ENCODE data around the gene ZFAND6.

ZFAND6 gene

DNA sequence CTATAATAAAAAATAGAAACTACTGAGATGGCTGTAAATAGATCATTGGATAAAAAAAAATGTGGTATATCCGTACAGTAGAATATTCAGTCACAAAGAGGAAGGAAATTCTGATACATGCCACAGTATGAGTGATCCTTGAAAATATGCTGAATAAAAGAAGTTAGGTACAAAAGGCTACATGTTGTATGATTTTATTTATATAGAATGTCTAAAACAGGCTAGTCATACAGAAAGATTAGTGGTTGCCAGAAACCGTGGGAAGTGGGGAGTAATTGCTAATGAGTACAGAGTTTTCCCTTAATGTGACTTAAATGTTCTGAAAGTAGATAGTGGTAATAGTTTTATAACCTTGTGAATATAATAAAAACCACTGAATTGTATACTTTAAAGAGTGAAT lies 68.4 kb downstream of the ZFAND6 start:
- TF ChIP-seq, protein P1, sequence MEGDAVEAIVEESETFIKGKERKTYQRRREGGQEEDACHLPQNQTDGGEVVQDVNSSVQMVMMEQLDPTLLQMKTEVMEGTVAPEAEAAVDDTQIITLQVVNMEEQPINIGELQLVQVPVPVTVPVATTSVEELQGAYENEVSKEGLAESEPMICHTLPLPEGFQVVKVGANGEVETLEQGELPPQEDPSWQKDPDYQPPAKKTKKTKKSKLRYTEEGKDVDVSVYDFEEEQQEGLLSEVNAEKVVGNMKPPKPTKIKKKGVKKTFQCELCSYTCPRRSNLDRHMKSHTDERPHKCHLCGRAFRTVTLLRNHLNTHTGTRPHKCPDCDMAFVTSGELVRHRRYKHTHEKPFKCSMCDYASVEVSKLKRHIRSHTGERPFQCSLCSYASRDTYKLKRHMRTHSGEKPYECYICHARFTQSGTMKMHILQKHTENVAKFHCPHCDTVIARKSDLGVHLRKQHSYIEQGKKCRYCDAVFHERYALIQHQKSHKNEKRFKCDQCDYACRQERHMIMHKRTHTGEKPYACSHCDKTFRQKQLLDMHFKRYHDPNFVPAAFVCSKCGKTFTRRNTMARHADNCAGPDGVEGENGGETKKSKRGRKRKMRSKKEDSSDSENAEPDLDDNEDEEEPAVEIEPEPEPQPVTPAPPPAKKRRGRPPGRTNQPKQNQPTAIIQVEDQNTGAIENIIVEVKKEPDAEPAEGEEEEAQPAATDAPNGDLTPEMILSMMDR (IDR thresholded peaks at IDR 0.05; ENCODE audit: poor library complexity, severe bottlenecking) = no peak
- DNase-seq (ENCODE audit: low spot score) = no peak
- no peaks in the 10 kb centered on the region for H3K27me3 ChIP-seq (ENCODE audit: insufficient read depth, poor library complexity, severe bottlenecking)
- H3K9me3 ChIP-seq (ENCODE audit: severe bottlenecking) = no peaks in the 10 kb centered on the region
- H3K27ac ChIP-seq (ENCODE audit: poor library complexity, severe bottlenecking) = no peak overlapping the region
- peaks cover 68% of the 10 kb centered on the region for H3K36me3 ChIP-seq (ENCODE audit: low read depth)
- no peaks in the 10 kb centered on the region for H3K4me1 ChIP-seq (ENCODE audit: insufficient read depth, poor library complexity, severe bottlenecking)
- no peak for ATAC-seq (ENCODE audit: low read depth)
- H3K4me3 ChIP-seq (ENCODE audit: severe bottlenecking) = no peak overlapping the region

DNA sequence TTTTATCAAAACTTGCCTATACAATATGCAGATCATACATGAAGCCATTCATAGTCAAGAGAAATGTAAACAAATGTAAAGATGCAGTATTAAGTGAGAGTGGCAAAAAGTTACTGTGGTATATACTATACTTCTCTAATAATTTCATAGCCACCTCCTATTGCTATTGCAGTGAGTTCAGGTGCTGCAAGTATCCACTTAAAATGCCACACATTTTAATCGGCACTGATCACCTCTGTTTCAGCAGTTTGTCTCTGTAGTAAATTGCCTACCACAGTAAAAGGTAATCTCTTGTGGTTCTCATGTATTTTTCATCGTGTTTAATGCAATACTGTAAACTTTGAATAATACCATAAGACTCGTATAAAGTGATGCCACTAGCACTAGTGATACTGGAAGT lies 72.9 kb downstream of the ZFAND6 start:
- ATAC-seq (ENCODE audit: low read depth) (no peak), DNase-seq (ENCODE audit: low spot score) (no peak)
- H3K36me3 ChIP-seq (ENCODE audit: low read depth) = peaks cover 60% of the 10 kb centered on the region
- H3K9me3 ChIP-seq (ENCODE audit: severe bottlenecking) = no peaks in the 10 kb centered on the region
- TF ChIP-seq, protein P1 (IDR thresholded peaks at IDR 0.05; ENCODE audit: poor library complexity, severe bottlenecking) = no peak
- no peaks in the 10 kb centered on the region for H3K27me3 ChIP-seq (ENCODE audit: insufficient read depth, poor library complexity, severe bottlenecking)
- no peaks in the 10 kb centered on the region for H3K4me1 ChIP-seq (ENCODE audit: insufficient read depth, poor library complexity, severe bottlenecking)
- no peak overlapping the region for H3K27ac ChIP-seq (ENCODE audit: poor library complexity, severe bottlenecking)
- H3K4me3 ChIP-seq (ENCODE audit: severe bottlenecking) = no peak overlapping the region

DNA sequence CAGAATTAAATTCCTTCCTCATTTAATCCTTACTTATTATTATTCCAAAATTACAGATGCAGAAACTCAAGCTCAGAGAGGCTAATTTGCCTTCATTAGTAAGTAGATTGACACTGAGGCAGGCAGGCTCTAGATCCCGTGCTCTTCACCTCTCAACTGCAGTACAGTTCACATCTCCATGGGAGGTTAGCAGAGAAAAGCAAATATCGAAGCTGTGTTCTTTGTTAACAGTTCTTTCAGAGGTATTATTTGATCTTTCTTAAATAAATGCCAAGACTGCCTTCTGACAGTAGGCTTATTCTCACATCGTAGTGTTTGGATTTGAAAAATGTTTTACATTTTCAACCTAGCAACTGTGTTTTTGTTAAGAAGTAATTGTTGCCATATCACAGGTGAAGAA lies 77.4 kb downstream of the ZFAND6 start:
- Histone ChIP-seq H3K27me3 (ENCODE audit: insufficient read depth, poor library complexity, severe bottlenecking) (no peaks in the 10 kb centered on the region), H3K36me3 (ENCODE audit: low read depth) (peaks cover 49% of the 10 kb centered on the region)
- ATAC-seq (ENCODE audit: low read depth) = no peak

DNA sequence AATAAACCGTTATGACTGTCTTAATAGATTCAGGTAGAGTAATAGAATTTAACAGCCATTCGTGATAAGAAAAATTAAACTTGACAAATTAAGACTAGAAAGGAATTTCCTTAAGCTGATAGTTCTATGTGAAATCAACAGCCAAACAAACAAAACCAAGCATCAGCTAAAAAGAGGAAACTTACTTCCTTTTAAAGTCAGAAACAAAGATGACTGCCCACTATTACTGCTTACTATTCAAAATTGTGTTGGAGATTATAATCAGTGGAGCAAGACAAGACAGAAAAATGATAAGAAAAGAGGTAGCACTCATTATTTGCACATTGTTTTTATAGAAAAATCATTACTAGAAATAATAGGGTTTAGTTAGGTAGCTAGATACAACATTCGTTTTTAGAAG lies 79.5 kb downstream of the ZFAND6 start:
- H3K27me3 ChIP-seq (ENCODE audit: insufficient read depth, poor library complexity, severe bottlenecking) = no peaks in the 10 kb centered on the region
- TF ChIP-seq, protein P1 (IDR thresholded peaks at IDR 0.05; ENCODE audit: poor library complexity, severe bottlenecking) = no peak
- ATAC-seq (ENCODE audit: low read depth) = no peak
- H3K4me3 ChIP-seq (ENCODE audit: severe bottlenecking) = no peak overlapping the region
- H3K4me1 ChIP-seq (ENCODE audit: insufficient read depth, poor library complexity, severe bottlenecking) = peaks cover 9% of the 10 kb centered on the region
- H3K36me3 ChIP-seq (ENCODE audit: low read depth) = peaks cover 39% of the 10 kb centered on the region
- no peak for DNase-seq (ENCODE audit: low spot score)
- no peak overlapping the region for H3K27ac ChIP-seq (ENCODE audit: poor library complexity, severe bottlenecking)
- H3K9me3 ChIP-seq (ENCODE audit: severe bottlenecking) = no peaks in the 10 kb centered on the region

More for the DNA sequence above, 77.4 kb downstream of the ZFAND6 start:
- no peak overlapping the region for H3K27ac ChIP-seq (ENCODE audit: poor library complexity, severe bottlenecking)
- no peaks in the 10 kb centered on the region for H3K9me3 ChIP-seq (ENCODE audit: severe bottlenecking)
- no peaks in the 10 kb centered on the region for H3K4me1 ChIP-seq (ENCODE audit: insufficient read depth, poor library complexity, severe bottlenecking)
- TF ChIP-seq, protein P1 (IDR thresholded peaks at IDR 0.05; ENCODE audit: poor library complexity, severe bottlenecking) = no peak
- no peak overlapping the region for H3K4me3 ChIP-seq (ENCODE audit: severe bottlenecking)
- DNase-seq (ENCODE audit: low spot score) = no peak

DNA sequence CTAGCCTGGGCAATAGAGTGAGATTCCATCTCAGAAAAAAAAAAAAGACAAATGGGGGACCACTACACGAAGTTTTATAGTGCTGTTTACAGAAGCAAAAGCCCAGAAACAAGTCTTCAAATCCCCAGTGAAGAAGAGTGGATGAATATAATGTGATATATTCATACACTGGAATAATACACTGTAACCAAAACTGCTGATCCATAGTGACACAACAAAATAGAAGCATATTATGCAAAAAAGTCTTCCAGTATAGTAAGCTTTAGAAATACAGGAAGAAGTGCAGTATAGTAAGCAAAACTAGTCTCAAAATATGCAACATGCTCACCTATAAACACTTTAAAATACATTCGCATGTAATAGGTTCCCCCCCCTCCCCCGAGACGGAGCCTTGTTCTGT lies 81.4 kb downstream of the ZFAND6 start:
- Histone ChIP-seq H3K9me3 (ENCODE audit: severe bottlenecking) (no peaks in the 10 kb centered on the region), H3K4me3 (ENCODE audit: severe bottlenecking) (no peak overlapping the region), H3K36me3 (ENCODE audit: low read depth) (peaks cover 21% of the 10 kb centered on the region), H3K4me1 (ENCODE audit: insufficient read depth, poor library complexity, severe bottlenecking) (peaks cover 9% of the 10 kb centered on the region), H3K27me3 (ENCODE audit: insufficient read depth, poor library complexity, severe bottlenecking) (no peaks in the 10 kb centered on the region), H3K27ac (ENCODE audit: poor library complexity, severe bottlenecking) (no peak overlapping the region)
- no peak for DNase-seq (ENCODE audit: low spot score)
- no peak for ATAC-seq (ENCODE audit: low read depth)
- TF ChIP-seq, protein P1 (IDR thresholded peaks at IDR 0.05; ENCODE audit: poor library complexity, severe bottlenecking) = no peak
